ENCODE results near the gene RHOV.

RHOV gene, protein sequence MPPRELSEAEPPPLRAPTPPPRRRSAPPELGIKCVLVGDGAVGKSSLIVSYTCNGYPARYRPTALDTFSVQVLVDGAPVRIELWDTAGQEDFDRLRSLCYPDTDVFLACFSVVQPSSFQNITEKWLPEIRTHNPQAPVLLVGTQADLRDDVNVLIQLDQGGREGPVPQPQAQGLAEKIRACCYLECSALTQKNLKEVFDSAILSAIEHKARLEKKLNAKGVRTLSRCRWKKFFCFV

DNA sequence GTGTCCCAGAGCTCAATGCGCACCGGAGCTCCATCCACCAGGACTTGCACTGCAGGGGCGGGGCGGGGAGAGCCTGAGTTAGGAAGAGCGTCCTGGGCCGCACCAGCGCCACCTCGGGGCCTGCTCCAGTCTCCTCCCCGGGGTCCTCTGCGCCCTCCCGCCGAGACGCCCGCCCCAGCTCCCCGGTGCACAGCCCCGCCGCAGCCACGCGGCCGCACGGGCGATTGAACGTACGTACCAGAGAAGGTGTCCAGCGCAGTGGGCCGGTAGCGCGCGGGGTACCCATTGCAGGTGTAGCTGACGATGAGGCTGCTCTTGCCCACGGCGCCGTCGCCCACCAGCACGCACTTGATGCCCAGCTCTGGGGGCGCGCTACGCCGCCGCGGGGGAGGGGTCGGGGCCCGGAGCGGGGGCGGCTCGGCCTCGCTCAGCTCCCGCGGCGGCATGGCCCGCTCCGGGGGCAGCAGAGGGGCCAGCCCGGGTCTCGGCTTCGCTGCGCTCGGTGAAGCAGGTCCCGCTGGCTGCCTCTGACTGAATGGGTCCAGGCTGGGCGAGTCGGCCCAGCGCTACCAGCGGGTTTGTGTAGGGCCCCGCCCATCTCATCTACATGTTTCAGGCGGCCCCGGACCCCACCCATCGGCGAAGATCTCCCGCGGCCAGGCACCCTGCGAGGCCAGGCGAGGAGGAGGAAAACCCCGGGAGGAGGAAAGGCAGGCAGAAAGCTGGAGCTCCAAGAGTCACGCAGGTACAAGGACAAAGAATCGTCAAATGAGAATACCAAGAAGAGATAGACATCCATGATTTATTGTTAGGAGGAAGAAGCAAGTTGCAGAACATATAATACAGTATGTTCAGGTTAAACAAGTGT lies at the start of gene RHOV:
Gene RHOV, minus strand, starts transcription at position 541 of the 868 bp plus-strand sequence. Its CDS starts 95 bp downstream, at position 446.
- peak; percentile 81 for DNase-seq

DNA sequence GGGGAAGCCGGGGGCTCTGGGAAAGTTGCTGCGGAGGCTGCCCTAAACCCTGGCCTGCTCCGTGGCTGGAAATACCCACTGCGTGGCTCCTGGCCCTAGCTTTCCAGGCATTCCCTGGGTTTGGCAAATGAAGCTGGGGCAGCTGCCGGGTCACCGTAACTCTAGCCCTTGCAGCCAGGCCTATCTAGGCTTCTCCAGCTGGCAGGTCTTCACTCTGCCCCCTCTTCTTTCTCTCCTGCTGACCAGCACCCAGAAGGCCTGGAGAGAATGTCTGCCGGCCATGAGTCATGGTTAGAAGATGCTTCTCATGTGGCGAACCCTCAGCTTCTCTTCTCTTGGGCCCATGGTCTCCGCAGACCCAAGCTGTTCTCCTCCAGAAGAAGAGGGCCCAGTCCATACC lies 49.5 kb upstream of the RHOV start:
- DNase-seq: no peak

DNA sequence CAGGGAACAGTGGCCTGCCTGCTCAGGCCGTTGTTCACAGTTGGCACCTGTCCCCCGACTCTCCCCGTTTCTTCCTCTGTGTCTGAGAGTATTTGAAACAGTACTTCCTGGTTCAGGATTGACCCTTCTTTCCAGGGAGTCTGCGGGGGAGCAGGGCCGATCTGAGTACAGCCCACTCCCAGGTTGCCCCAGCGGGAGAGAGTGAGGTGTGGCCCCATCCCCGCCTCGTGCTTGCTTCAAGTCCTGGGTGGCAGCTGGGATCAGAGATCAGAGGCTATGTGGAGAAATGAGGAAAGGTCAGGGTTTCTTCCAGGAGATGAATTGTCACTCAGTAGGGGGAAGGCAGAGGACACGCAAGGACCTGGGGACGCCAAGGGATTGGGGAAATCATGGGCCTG lies 48.6 kb upstream of the RHOV start:
- DNase-seq: no peak

DNA sequence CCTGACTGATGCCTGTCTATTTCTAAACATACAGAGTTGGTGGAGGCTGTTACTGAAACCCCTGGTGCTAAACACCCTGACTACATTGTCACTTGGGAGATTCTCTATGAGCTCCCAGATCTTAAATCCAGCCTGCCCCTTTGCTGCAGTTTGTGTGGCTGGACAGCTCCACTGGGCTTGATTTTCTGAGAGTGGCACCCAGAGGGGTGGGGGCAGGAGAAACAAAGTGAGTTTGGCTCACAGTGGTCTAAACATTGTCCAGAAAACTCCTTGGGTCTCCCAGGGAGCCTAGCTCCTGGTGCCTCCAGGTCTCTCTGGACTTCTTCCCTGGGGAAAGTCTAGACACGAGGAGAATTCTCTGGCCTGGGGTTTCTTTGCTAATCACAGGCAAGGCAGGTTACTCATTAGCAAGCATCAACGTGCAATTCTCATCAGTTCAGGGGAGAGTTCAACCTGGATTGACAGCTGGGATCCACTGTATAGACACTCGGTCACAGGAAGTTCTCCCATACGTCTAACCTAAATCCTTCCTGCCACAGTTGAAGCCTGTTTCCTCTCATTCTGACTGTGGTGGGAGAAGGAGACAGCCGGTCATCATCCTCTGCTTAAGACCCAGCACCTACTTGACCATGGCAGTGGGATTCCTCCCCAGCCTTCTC lies 48.0 kb upstream of the RHOV start:
- DNase-seq: no peak

DNA sequence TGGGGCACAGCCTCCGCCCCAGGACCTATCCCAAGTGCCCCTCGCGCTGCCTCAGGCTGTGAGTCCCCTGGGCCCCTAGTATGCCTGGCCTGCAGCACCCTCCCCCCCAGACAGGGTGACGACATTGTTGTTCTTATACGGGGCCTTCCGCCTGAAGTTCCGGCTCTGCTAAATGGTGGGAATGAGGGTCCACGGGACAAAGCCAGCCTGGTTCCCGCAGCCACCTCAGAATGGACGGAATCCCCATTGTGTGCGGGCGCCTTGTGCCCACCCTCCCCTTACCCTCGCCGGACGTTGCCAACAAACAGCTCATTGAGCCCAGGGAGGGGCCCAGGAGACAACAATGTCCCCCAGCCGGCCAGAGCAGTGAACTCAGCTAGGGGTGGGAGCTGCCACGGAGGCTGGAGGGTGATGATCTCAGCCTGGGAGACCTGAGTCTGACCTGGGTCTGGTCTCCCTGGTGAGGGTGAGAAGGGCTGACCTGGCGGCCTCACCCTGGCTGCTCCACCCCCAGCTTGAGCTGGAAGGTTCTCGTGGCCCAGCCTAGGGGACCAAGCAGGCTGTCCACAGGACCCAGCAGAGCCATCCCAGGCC lies 44.9 kb upstream of the RHOV start:
- DNase-seq: no peak

DNA sequence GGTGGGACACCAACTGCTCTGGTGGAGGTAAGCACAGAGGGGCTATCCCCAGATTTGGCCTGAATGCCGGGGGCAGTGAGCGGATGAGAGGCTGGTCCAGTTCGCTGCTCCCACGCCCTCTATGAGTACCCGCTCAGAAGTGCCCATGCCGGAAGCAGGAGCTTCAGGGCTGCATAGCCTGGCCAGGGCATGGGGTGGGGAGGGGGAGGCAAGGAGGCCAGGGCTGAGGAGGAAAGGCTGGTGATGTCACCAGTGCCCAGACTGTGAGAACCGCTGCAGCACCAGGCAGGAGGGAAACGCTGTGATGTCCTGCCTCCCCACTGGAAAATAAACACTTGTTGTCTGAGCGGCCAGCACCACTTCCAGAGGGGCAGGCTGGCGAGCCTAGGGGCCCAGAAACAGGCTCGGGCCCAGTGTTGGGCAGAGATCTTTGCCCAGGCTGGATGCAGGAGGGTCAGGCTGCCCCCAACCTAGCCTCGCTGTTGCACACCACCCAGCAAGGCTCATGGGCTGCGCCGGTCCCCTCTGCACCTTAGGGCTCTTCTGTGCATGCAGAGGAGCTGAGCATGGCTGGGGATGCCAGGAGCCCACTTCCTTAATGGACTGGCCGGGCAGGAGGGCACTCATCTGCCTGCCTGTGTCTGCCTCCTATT lies 44.2 kb upstream of the RHOV start:
- no peak for DNase-seq

DNA sequence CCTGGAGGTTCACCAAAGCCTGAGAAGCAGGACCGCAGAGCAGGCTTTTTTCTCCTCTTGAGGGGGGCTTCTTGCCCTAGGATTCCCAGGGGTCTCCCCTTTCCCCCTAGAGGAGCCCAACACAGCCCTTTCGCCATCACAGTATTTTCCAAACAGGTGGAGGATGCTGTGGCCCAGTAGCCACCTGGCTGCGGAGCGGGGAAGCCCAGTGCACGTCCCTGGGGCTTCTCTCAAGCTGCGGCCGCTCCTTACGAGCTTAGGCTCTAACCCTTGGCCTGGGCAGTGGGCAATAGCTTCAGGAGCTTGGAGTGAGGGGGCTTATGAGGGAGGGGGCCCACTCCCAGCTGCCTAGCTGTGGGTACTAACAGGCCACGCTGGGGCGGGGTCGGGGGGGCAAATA lies 43.6 kb upstream of the RHOV start:
- no peak for DNase-seq

DNA sequence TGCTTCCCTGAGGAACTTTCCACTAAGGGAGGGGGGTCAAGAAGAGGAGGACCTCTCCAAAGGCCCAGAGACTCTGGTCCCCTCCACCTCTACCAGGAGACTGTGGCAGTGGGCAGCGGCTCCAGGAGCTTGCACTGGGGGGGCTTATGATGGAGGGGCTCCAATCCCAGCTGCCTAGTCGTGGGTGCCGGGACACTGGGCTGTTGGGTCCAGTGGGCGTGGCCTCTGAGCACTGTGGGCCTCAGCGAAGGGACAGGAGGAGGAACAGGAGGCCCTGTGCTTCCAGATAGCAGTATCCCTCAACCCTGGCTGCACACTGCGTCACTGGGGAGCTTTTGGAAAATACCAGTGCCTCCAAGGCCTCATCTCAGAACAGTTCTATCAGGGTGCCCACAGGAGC lies 41.6 kb upstream of the RHOV start:
- no peak for DNase-seq

DNA sequence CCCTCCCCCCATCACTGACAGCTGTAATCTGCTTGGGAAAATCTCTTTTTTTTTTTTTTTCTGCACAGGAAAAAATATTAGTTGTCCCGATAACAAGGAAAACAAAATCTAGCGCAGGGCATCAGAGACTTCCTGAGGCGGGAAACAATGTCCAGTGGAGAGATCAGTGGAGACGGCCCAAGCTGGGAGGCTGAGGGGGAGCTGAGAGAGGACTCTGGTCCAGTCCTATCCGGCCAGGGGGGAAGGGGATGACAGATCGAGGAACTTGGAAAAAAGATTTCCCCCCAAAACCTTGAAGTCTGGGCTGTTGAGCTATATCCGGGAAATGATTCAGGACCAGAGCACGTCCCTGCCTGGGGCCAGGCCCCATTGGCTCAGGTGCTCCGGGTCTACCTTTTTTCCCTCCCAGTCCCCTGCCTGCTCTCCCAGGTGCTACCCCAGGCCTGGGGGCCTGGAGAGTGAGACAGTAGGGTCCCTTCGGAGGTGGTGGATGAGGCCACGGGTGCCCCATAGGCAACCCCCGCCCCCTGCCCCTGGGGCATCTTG lies 41.2 kb upstream of the RHOV start:
- DNase-seq: peak; percentile 65

DNA sequence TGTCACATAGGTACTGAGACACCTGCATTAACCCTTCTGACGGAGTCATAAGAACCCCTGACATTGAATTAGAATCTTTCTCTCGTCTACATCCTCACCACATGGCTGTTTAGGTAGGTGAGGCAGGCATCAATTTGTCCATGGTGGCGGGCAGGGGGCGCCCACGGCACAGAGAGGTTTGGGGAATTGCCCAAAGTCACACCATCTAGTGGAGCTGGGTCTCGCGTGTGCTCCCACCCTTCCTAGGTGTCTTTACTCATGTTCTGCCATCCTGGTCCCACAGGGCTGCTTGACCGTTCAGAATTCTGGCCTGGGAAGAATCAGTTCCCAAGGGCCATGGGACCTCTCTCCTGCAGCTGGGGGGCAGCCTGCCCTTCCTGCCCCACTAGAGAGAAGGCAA lies 40.5 kb upstream of the RHOV start:
- DNase-seq: no peak

DNA sequence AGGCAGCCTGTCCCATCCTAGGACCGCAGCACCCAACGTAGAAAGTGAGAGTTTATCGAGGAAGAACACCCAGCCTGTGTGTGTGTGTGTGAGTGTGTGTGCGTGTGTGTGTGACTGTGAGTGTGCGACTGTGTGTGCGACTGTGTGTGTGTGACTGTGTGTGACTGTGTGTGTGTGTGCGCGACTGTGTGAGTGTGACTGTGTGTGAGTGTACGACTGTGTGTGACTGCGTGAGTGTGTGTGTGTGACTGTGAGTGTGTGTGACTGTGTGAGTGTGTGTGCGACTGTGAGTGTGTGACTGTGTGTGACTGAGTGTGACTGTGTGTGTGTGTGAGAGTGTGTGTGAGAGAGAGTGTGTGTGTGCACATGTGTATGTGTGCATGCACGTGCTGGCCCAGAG lies 40.0 kb upstream of the RHOV start:
- DNase-seq: no peak

DNA sequence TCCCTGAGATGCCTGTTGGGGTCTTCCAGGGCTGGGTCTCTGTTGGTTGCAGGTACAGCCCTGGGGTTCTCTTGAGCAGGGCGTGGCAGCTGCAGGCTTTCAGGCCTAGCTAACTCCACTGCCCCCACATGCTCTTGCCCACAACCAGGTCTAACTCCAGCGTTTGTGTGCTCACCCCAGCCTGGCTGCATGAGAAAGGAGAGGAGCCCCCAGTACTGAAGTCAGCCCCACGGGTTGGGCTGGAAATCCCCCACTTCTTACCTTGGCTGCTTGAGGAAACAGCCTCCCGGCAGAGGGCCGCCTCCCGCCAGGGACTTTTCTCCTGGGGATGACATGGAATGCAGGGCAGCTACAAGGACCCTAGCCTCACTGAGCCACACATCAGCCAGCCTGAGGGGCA lies 38.4 kb upstream of the RHOV start:
- DNase-seq: no peak

DNA sequence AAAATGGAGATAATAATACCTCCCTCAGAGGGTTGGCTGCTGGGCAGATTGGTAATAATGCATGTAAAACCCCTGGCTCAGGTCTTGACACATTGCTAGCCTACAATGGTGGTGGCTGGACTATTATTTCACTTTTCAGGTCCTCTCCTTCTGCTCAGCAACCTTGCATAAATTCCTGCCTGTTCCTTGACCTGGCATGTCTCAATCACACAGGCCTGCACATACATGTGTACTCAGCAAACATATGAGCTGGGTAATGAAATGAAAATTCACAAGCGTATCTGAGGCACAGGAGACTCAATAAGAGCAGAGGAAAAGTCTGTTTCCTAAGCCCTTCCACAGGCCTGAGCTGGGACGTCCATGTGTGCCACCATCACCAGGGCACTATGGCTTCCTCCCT lies 37.7 kb upstream of the RHOV start:
- no peak for DNase-seq

DNA sequence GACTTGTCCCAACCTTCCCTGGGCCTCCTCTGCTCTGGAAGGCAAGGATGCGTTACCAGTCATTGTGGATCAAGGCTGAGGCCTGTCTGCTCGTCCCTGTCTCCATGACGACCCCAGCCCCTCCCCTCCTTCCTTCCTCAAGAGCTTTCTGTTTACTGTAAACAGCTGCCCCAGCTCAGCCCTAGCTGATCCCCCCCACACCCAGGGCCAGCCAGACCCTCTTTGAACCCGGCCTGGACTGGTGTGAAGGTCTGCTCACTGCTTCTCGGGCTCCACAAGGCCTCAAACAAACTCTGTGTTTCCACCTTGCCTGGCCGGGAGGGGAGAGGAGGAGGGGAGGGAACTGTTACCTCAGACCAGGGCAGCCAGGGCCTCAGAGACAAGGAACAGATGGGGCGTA lies 37.1 kb upstream of the RHOV start:
- no peak for DNase-seq

DNA sequence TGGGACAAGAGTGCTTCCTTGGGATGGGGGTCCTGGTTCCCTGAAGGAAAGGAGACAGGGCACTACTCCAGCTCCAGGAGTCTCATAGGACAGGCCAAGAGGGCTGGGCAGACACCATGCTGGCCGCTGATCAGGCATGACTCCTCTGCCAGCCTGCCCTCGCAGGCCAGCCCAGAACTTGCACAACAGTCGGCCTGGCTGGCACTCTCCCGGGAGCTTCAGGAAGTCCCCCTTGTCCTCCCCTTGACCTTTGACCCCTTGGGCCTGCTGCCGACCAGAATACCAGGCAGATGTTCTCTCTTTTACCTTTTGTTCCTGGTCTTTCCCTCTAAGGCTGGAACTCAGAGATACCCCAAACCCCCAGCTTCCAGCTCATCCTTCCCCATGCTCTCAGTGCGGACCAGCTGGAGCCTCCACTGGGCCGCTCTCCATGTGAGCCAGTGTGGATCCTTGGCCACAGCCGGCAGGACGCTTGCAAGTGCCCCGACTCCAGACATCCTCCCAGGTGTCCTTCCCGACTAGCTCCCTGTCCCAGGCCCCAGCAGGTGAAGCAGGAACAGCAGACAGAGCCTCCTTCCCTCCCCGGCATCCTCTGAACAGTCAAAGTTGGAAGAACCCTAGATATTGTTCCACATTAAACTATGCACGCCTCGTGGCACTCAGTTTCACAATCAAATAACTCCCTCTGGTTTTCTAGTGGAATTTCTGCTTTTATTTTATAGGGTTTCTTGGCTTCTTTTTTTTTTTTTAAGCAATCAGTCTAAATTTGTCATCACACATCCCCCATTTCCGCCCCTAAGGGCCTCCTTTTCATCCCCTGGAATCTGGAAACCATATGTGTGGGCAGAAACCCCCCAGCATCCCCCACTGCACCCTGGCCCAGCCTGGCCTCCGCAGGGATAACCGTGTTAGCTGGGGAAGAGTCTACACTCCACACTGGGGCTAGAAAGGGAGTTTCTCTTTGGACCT lies 35.9 kb upstream of the RHOV start:
- DNase-seq: no peak

DNA sequence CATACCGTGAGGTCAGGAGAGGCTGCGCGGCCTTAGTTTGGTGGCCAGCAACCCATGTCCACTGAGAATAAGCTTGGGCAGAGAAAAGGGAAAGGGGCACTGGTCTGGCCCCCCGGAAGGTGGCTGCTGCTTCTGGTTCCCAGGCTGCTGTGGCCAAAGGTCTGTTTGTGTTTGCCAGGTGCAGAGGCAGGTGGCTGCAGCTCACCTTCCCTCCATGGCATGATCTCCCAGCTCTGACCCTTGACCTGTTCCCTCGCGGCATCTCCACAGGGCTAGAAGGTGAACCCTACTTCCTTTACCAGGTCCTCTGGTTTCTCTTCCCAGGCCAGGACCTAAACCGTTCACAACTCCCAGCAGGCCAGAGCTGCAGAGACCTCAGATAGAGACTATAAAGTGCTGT lies 34.1 kb upstream of the RHOV start:
- DNase-seq: no peak

DNA sequence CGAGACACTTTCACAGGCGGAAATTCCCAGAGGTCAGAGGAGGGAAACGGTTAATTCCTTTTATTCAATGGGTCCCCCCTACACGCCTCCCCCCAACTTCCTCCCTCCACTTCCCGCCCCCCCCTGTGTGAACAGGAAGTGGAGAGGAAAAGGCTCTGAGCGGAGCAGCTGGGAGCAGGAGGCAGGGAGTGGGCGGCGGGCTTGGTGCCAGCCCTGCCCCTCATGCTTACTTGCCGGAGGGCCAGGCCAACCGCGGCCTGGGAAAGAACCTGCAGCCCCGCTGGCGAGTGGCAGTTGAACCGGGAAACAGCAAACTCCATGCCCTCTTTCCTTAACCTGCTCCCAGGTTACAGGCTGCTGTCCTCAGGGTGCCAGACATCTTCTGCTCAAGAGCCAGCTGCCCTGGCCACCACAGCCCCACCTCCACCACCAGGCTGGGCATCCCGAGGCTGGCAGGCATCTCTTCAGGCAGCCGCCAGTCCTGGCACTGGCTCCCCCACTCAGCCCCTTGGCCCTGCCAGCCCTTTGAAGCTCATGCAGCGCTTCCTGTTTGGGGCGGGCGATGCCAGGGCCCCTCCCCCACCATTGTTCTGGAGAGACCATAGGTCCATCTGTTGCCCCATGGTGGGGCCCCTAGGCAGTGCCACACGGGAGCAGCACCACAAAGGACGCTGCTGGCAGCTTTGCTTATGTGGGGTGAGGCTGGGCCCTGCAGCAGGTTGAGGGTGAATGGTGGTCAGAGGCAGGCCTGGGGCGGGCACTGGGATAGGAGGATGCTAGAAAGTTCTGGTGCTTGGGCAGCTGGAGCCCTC lies 33.2 kb upstream of the RHOV start:
- no peak for DNase-seq

DNA sequence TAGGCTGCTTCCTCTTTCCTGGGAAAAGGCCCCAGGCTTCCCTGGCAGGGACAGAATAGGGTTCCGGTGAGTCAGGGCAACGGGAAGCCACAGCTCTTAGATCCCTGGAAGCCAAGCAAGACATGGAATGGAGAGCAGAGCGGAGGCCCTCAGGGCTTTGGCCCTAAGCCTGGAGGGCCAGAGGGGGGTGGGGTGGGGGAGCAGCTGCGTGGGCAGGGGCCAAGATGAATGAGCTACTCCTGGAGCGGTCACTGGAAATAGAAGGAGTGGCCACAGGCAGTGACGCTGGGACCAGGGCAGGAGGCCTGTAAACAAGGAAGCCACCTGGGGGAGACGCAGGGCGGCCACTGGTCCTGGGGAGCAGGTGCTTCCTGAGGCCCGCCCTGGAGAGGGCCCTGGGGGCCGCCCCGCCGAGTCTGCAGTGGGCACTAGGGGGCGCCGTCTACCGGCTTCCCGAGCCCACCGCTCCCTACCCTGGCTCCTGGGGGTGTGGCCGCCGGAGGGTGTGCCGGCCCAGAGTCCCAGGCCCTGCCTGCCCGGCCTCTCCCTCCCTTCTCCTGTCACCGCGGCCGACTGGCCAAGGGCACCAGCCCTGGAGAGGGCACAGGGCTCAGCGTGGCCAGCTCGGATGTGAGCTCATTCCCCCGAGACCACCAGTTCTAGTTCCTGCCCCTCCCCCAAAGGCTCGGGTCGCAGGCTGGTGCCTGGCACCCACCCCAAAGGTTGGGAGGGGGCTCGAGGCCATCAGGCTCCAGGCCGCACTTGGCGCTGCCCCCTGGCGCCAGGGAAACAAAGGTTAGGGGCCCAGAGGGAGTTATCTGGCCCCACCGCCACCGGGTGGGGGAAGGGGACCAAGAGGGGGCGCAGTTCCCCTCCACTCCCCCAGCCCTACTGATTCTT lies 32.3 kb upstream of the RHOV start:
- DNase-seq: peak; percentile 66

DNA sequence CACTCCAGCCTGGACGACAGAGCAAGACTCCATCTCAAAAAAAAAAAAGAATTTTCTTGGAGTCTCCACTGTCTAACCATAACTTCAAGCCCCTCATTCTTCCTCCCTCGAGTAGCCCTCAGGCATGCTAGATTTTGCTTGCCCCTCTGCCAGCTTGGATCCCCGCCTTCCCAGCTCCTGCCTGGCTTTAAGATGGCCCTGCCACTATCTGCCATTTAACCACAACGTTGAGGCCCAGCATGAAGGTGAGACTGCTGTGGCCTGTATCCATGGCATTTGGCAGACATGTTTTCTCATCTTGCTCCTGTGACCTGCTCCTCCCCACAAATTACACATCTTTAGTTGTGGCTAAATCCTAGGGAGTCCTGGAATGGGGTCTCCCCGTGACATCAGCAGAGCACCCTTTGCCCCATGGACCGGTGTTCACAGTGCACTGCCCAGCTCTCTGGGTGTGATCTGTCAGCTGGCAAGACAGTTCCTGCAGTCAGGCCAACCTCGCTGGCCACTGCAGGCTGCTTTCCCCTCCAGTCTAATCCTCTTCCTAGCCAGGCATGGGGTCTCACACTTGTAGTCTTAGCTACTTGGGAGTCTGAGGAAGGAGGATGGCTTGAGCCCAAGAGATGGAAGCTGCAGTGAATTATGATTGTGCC lies 30.6 kb upstream of the RHOV start:
- DNase-seq: no peak
